Measurements from ENCODE around the gene ORM1.

GRCh38 chr9:114344188-114344566 lies 21.3 kb downstream of the ORM1 start:
- no peak for TF ChIP-seq EZH2 (IDR thresholded peaks at IDR 0.05; ENCODE audit: borderline replicate concordance, low read length)
- TF ChIP-seq CTCF (IDR thresholded peaks at IDR 0.05; ENCODE audit: low read length): no peak

All from OCI-LY1 (cell line).